Measurements from ENCODE around the gene MCAT. TPM values are rescaled to one million over a fixed set of nuclear protein-coding genes. Genes with fewer than 3 reads are reported as not detected.
A peak's percentile ranks its signal among the peaks of the same experiment; 100 is the strongest.

Gene MCAT
- total RNA-seq, 4 donors from 2014 or later: 15.8 to 21.7 (median 19.2) TPM

DNA sequence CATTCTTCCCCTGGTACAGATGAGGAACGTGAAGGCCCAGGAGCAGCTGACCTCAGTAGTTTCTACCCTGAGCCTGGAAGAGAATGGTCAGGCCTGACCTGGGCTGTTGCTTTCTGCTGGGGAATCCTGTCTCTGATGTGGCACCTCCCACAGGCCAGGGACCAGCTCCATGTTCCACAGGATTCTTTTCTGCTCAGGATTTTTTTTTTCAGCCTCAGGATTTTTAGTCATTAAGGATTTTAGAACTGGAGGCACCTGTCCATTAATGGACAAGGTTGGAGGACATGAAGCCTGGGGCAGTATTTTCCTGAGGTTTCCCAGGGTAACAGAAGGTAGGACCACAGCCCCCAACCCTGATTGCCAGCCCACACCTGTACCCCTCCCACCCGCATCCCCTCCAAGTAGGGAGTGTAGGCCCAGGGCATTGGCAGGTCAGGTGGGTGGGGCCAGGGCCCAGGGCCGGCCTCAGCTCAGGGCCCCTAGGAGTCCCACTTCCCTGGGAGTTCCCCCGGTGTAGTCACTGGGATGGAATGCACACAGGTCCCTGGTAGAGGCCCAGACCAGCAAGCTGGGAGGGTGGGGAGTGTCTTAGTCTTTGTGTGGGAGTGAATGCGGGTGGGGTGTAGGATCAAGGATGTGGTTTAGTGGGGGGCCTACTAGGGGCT is 16.6 kb downstream of the MCAT start:
- Histone ChIP-seq H3K4me1 (peaks cover 0 to 6% (median 0%) of the 10 kb centered on the region in 3 donors), H3K4me3 (no peak overlapping the region), H3K27ac (no peak overlapping the region), H3K27me3 (peaks cover 8% of the 10 kb centered on the region), H3K36me3 (peaks cover 0 to 12% of the 10 kb centered on the region in 2 donors), H3K9me3 (no peaks in the 10 kb centered on the region)
- whole genome bisulfite sequencing, 2 donors (ENCODE audit: low coverage in 1 of 2): 67% methylated on average over 1 of the region's 5 CpGs; no CpG with 5 or more reads in 1 of the 2 donors
- TF ChIP-seq CTCF (IDR thresholded peaks at IDR 0.05) (no peak), EP300 (IDR thresholded peaks at IDR 0.05) (no peak), POLR2A (IDR thresholded peaks at IDR 0.05) (no peak), POLR2AphosphoS5 (IDR thresholded peaks at IDR 0.05) (no peak)
- ATAC-seq: peak; percentile 13

DNA sequence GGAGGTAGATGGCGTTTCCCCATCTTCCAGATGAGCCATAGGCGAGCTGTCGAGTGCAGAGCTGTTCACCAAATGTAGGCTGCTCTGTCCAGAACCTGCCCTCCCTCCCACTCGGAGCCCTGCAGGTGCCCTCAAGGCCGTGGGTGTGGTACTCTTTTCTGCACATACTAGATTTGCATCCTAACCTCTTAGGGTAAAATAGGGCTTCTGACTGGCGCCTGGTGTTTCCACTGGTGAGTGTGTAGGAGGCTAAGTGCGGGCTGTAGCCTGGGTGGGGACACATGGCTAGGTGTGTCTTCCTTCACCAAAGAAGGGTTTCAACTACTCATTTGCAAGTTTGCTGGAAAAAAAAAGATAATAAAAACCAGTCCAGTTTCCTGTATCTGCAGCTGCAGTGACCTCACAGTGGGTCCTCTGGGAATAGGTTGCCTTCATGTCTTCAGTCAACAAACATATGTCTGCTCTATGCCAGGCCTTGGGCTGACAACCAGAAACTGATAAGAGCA is 24.2 kb downstream of the MCAT start:
- H3K9me3 ChIP-seq: no peaks in the 10 kb centered on the region

GRCh38 chr22:43118024-43118849 is 25.0 kb downstream of the MCAT start:
- no peak overlapping the region for H3K27ac ChIP-seq
- no peaks in the 10 kb centered on the region for H3K36me3 ChIP-seq
- no peak overlapping the region for H3K4me3 ChIP-seq
- peaks cover 45% of the 10 kb centered on the region for H3K27me3 ChIP-seq
- H3K9me3 ChIP-seq: no peaks in the 10 kb centered on the region
- no CpG with 5 or more reads among the region's 21 CpGs for WGBS, 2 donors (ENCODE audit: low coverage in 1 of 2)
- TF ChIP-seq POLR2A (IDR thresholded peaks at IDR 0.05) (no peak), POLR2AphosphoS5 (IDR thresholded peaks at IDR 0.05) (no peak), EP300 (IDR thresholded peaks at IDR 0.05) (no peak), CTCF (IDR thresholded peaks at IDR 0.05) (no peak)
- ATAC-seq: no peak
- no peaks in the 10 kb centered on the region for H3K4me1 ChIP-seq

More for the DNA sequence above, 24.2 kb downstream of the MCAT start:
- 90 to 100% methylated on average over 1 to 2 of the region's 7 CpGs for WGBS, 2 donors (ENCODE audit: low coverage in 1 of 2)
- TF ChIP-seq EP300 (IDR thresholded peaks at IDR 0.05) (no peak), POLR2AphosphoS5 (IDR thresholded peaks at IDR 0.05) (no peak), CTCF (IDR thresholded peaks at IDR 0.05) (no peak), POLR2A (IDR thresholded peaks at IDR 0.05) (no peak)
- ATAC-seq: no peak
- peaks cover 37% of the 10 kb centered on the region for H3K27me3 ChIP-seq
- H3K4me1 ChIP-seq: no peaks in the 10 kb centered on the region
- no peak overlapping the region for H3K4me3 ChIP-seq
- H3K27ac ChIP-seq: no peak overlapping the region
- no peaks in the 10 kb centered on the region for H3K36me3 ChIP-seq

DNA sequence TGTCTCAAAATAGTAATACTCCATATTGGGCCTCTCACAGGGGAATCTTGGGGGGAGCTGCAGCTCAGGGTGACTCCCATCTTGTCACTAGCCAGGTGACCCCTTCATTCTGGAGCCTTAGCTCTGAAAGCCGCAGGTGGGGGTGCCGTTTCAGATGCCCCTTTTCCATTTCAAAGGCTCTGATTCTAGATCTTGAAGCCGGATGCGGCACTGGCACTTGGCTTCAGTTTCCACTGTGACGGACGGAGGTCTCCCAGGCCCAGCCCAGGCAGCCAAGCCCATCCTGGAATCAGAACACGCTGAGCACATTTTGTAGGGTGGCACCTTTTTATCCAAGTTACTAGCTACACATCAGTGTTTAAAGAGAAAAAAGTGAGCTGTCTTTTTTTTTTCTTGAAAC is 26.3 kb downstream of the MCAT start:
- Histone ChIP-seq H3K27ac (no peak overlapping the region), H3K27me3 (peaks cover 58% of the 10 kb centered on the region), H3K36me3 (no peaks in the 10 kb centered on the region), H3K9me3 (no peaks in the 10 kb centered on the region), H3K4me3 (no peak overlapping the region), H3K4me1 (no peaks in the 10 kb centered on the region)
- WGBS, 2 donors (ENCODE audit: low coverage in 1 of 2): 83% methylated on average over 7 of the region's 7 CpGs; no CpG with 5 or more reads in 1 of the 2 donors
- TF ChIP-seq POLR2AphosphoS5 (IDR thresholded peaks at IDR 0.05) (no peak), CTCF (IDR thresholded peaks at IDR 0.05) (no peak), EP300 (IDR thresholded peaks at IDR 0.05) (no peak), POLR2A (IDR thresholded peaks at IDR 0.05) (no peak)
- no peak for ATAC-seq

All from gastroesophageal sphincter (tissue), 4 donors.